Pulmonary artery endothelial cell (primary cell): ENCODE data around the gene TBC1D7. TPM values are rescaled to one million over a fixed set of nuclear protein-coding genes. Genes with fewer than 3 reads are reported as not detected.
"Not testable (repeated sequence)": the region's sequence is repeated elsewhere in the genome, so short reads cannot be mapped to it uniquely, and the experiment has no call there.

ENCODE experiments used
- DNase-seq: peaks from one replicate; pipeline ENCODE4 v3.0.0-alpha.2; 2011; ENCODE audit warnings: low read depth, low spot score
- total RNA-seq: library from RNA; depleted of rRNA; stranded (reverse); fragments of >200 nt; gene quantifications from 2 replicates; pipeline ENCODE4 v1.2.3, GENCODE V29; 2014

The TBC1D7 gene
- total RNA-seq, 1 donor from 2014 or later: 21.9 TPM

DNA sequence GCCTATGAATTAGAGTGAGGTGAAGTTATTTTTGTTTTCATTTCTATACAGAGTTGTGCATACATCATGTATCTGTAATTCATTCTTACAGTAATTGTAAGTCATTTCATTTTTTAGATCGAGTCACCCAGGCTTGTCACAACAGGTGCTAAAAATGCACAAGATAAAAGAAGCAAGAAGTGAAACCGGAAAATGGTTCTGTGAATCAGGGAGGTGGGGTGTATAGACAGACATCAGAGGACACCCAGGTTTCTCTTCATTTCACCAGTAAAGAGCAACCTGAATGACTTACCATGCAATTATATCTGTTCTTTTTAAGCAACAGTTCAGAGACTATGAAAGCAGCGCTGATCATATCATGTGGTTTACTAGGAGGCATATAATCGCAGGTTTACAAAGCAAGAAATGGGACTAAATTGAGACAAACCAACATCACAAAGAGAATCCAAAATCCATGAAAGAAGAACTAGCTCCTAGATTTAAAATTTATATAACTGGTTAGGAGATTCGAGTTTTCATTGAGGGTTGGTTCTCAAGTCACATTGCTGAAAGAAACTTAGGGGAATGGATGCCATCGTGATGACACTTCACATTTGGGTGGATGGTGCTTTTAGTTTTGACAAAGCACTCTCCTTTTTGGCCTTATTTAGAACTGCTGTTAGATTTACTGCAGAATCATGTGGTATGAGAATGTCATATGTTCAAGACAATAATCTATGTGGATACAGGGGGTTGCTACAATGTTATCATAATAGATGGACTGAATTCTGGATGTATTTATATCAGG, 27.9 kb upstream of the TBC1D7 start:
- no peak for DNase-seq

- DNase-seq: peak; percentile 30
Measured at GRCh38 chr6:13355043-13355945, 27.0 kb upstream of the TBC1D7 start.

DNA sequence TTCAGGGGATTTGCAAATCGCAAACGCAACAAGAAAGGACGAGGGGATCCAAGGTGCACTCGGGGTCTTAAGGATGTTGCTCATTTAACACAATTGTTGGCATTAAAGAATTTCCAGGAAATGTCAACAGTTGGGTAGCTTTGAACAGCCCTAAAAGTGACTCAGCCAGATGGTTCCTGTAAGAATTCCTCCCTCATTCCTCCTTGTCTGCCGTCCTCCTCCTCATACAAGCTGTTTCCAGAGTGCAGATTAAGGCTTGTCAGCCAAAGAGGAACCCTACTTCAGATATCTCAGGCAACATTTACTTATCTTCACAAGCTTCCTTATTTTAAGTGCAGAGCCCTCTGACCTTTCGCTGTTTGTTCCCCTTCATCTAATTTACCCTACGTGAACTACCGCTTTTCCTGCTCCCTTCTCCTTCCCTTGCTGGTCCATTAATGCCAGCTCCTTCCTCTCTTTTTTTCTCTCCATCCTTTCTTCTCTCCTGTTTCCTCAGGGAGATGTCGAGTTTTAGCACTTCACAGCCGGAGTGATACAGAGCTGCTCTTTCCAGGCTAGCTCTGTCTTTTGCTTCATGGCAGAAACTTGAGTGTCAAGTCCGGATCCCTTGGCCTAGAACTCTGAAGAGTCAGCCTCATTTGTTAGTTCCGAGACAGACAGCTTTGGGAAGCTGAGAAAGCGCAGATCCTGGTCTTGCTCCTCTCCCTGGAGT, 26.1 kb upstream of the TBC1D7 start:
- DNase-seq: peak; percentile 60

GRCh38 chr6:13352165-13352564, 23.8 kb upstream of the TBC1D7 start:
- no peak for DNase-seq

DNA sequence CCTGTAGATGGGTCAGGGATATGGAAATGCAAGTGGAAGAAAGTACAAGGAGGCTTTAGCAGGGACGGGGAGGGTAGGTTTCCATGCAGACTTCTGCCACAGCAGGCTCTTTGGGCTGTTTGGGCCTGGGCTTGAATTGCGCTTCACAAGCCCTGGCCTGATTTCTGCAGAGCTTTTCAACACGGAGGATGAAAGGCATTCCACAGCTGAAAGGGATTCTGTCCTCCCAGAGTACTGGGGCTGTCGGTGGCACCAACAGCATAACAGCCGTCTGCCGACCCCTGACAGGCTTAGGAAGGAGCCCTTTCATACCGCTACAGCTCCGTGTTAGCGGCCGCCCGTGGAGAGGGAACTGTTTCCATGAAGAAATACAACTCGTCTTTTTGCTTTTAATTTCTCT, 22.9 kb upstream of the TBC1D7 start:
- no peak for DNase-seq

- DNase-seq: no peak
Measured at GRCh38 chr6:13349811-13350506, 21.6 kb upstream of the TBC1D7 start.

- DNase-seq: no peak
Measured at GRCh38 chr6:13348334-13349113, 20.2 kb upstream of the TBC1D7 start.

- DNase-seq: no peak
Measured at GRCh38 chr6:13346245-13346644, 17.9 kb upstream of the TBC1D7 start.

DNA sequence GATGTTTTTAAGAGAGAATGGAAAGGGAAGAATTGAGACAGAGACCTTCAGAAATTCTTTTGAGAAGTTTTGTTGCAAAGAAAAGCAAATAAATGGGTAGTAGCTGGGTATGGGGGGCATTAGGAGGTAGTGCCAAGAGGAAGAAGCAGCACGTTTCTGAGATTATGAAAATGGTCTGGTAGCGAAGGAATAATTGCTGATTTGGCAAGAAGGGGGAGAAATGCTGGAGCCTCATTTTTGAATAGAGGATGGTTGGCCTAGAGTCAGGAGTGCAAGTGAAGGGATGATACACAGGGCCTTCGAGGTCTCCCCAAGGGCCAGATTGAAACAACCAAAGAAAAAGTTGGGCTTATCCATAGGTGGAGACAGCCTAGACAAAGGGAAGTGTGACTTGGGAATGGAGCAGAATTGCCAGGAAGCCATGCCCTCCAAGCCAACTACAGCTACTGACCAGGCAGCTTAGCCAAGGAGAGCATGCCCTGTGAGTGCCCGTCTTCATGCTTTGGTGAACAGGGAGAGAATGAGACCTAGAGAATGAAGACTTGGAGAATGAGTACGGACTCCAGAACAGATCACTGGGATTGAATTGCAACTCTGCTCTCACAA, 14.2 kb upstream of the TBC1D7 start:
- DNase-seq: no peak

- no peak for DNase-seq
Measured at GRCh38 chr6:13339863-13340630, 11.7 kb upstream of the TBC1D7 start.

DNA sequence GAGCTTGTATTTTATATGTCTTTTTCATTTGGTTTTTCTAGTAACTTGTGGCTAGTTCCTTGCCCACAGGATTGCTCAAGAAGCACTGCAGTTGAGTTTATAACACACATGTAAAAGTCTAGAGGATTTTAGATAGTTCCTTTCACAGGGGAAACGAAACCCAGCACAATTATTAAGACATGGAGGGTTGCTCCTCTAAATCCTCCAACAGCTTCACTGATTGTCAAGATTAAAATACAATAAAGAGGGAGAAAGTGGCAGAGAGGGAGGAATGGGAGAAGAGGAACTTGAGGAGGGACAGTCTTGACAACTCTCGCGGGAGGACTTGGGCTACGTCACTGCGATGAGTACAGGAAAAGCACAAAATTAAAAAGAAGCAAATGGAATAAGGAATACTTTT, 9.7 kb upstream of the TBC1D7 start:
- no peak for DNase-seq

DNA sequence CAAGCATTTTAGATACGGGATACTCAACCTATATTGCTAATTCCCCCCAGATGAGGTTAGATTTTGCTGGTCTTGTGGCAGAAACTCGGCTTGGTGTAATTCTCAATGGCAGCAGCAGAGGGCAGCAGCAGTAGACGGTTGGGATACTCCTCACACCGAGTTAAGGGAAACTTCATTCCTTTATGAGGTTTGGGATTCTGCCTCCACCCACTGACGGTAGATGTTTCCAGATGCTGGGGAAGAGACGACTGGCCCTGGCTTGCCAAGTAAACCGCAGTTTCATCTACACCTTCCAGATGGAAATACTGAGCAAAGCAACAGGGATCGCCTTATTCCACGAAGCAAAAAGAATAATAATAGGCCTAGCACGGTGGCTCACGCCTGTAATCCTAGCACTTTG, 8.2 kb upstream of the TBC1D7 start:
- DNase-seq: peak; percentile 36

DNA sequence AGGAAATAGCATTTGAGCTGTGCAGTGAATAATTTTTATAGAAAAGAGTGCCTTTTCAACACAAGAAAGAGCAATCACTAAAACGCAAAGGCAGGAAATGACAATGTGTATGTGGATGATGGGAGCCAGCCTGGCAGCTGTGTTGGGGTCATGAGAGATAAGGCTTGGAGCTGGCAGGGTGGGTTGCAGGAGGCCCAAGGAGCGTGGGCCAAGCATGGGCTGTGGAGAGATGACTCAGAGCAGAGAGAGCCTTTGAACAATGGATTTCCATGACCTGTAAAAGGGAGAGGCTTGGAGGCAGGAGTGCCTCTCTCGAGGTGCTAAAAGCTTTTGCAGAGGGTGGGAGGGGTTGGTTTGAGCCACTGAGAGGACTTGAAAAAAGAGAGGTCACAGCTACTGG, 6.6 kb upstream of the TBC1D7 start:
- DNase-seq: peak; percentile 77

GRCh38 chr6:13332349-13332706, 4.0 kb upstream of the TBC1D7 start:
- DNase-seq: no peak

GRCh38 chr6:13331516-13332348, 3.4 kb upstream of the TBC1D7 start:
- DNase-seq: no peak

- DNase-seq: no peak
Measured at GRCh38 chr6:13328875-13329183, 492 bp upstream of the TBC1D7 start.

DNA sequence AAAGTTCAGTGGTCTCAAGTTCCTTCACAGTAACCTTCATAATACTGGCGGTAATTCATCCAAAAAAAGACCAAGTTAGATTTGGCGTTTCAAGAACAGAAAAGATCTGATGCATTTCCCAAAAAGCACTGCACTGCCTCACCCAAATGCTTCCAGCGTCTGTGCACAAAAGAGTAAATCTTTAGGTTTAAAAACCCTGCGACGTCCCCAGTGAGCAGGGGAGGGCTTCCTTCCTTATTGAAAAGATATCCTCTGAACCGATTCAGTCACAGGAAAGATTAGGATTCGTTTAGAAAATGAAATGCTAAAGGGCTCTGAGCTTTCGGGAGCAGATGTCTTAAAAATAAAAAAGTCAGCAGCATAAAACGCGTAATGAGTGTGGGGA, 654 bp downstream of the TBC1D7 start:
- no peak for DNase-seq

GRCh38 chr6:13326031-13326586, 2.2 kb downstream of the TBC1D7 start:
- DNase-seq: not testable (repeated sequence)
